HG02870 (cell line): ENCODE data around the gene TPPP2.
"Not testable (repeated sequence)": the region's sequence is repeated elsewhere in the genome, so short reads cannot be mapped to it uniquely, and the experiment has no call there.

Experiments
- ATAC-seq: cut with Tn5 transposase; IDR thresholded peaks from one replicate; pipeline ENCODE4 v1.9.1; 2021; ENCODE audit warnings: mild to moderate bottlenecking, moderate library complexity; ENCODE audit not compliant: unreplicated experiment

TPPP2 gene

GRCh38 chr14:21037156-21037555 is 7.1 kb downstream of the TPPP2 start:
- ATAC-seq = no peak

- no peak for ATAC-seq
Measured at GRCh38 chr14:21038441-21039422, 8.7 kb downstream of the TPPP2 start.

GRCh38 chr14:21039585-21040369 is 9.8 kb downstream of the TPPP2 start:
- ATAC-seq = peak; percentile 78

DNA sequence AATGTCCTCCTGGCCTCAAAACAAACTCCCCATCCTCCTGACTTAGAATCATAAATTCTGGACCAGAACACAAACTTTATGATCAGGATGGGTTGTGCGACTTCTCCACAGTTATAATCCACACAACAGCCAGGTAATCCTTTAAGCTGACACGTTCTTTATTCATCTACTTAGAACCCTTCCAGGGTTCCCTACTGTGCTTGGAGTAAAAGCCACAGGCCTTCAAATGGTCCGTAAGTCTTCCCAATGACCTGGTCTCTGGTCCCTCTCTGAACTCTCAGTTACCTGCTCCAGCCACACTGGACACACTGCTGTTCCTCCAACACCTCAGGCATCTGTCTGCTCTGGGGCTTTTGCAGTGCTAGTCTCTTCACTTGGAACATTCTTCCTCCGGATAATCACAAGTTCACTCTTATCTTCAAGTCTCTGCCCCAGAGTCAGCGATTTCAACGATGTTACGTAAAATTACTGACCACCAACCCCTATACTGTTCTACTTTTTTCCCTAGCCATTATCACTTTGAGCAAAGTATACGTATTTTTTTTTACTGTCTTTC is 10.4 kb downstream of the TPPP2 start:
- ATAC-seq = no peak

- ATAC-seq = not testable (repeated sequence)
Measured at GRCh38 chr14:21040941-21041340, 10.9 kb downstream of the TPPP2 start.

DNA sequence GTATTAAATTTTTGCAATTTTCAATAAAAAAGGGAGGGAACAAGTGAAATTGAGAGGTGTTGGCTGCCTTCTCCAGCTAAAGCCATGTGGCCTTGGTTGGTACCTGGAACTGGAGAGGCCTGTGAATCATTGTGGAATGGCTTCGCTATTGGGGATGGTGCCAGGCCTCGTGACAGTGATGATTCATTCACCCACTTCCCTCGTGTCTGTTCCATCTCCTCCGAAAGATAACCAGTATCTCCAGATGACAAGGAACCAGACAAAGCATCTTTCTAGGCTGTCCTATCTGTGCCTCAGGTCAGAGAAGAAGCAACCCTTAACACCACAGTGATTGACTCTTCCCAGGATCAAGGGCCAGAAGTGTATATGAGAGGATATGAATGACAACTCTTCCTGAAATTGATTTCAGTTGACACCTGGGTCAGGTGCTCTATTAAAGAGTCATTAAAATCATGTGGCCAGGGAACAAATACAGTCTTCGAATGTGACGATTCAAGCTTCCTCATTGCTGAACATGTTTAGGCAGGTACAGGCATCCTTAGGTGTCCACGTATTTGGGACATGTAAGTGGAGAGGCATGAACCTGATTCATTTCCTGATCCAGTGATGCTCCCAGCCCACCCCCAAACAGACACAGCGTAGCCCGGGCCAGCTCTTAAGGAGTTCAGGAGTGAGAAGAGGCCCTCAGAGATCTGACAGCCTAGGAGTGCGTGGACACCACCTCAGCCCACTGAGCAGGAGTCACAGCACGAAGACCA is 11.8 kb downstream of the TPPP2 start, which contains the start of gene RNASE7:
TSS of gene RNASE7 (plus strand) at position 687 of the 758 bp plus-strand sequence. CDS start 631 bp downstream, outside the sequence.
- no peak for ATAC-seq

DNA sequence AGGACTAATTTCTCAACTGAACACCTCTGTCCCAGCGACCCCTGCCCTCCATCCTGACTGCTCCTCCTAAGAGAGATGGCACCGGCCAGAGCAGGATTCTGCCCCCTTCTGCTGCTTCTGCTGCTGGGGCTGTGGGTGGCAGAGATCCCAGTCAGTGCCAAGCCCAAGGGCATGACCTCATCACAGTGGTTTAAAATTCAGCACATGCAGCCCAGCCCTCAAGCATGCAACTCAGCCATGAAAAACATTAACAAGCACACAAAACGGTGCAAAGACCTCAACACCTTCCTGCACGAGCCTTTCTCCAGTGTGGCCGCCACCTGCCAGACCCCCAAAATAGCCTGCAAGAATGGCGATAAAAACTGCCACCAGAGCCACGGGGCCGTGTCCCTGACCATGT is 12.9 kb downstream of the TPPP2 start:
- ATAC-seq = no peak

DNA sequence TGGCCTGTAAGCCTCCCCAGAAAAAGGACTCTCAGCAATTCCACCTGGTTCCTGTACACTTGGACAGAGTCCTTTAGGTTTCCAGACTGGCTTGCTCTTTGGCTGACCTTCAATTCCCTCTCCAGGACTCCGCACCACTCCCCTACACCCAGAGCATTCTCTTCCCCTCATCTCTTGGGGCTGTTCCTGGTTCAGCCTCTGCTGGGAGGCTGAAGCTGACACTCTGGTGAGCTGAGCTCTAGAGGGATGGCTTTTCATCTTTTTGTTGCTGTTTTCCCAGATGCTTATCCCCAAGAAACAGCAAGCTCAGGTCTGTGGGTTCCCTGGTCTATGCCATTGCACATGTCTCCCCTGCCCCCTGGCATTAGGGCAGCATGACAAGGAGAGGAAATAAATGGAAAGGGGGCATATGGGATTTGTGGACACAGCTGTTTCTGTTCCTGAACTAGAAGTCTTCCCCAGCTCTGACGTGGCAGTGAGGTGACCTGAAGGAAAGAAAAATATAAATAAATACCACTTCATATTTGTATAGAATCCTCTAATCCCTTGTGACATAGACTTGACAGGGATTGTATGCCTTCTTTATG is 13.5 kb downstream of the TPPP2 start:
- no peak for ATAC-seq

- ATAC-seq = no peak
Measured at GRCh38 chr14:21043974-21044618, 14.1 kb downstream of the TPPP2 start.

GRCh38 chr14:21047378-21047781 is 17.4 kb downstream of the TPPP2 start:
- no peak for ATAC-seq

DNA sequence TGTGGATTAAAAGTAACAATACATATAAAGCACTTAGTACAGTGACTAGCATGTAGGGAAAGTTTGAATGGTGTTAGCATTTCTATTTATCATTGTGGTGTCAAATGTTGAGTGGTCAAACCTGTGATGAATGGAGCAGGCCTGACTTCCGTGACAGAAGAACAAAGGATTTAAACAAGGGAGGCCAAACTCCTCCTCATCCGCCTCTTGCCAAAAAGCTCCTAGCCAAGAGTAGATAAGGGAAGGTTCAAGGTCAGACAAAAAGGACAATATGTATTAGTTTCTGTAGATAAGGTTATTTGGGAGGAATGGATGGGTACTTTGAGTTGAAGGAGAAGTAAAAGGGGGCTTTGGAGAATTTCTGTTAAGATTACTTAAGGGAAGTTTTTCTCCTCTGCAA is 18.6 kb downstream of the TPPP2 start:
- ATAC-seq = no peak

- no peak for ATAC-seq
Measured at GRCh38 chr14:21049271-21049673, 19.3 kb downstream of the TPPP2 start.

DNA sequence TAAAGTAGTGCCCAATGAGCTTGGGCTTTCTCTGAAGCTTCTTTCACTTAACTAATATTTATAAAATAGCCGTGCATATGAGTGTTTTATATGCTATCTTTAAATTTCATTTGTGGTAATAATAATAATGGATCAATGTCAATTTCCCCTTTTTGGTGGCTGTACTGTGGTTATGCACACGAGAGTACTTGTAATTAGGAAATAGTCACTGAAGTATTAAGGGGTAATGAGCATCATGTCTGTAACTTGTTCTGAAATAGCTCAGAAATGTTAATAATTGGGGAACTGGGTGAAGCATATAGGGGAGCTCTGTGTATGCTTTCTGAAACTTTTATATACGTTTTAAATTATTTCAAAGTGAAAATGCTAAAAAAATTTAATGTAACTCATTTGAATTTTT is 20.6 kb downstream of the TPPP2 start:
- no peak for ATAC-seq

DNA sequence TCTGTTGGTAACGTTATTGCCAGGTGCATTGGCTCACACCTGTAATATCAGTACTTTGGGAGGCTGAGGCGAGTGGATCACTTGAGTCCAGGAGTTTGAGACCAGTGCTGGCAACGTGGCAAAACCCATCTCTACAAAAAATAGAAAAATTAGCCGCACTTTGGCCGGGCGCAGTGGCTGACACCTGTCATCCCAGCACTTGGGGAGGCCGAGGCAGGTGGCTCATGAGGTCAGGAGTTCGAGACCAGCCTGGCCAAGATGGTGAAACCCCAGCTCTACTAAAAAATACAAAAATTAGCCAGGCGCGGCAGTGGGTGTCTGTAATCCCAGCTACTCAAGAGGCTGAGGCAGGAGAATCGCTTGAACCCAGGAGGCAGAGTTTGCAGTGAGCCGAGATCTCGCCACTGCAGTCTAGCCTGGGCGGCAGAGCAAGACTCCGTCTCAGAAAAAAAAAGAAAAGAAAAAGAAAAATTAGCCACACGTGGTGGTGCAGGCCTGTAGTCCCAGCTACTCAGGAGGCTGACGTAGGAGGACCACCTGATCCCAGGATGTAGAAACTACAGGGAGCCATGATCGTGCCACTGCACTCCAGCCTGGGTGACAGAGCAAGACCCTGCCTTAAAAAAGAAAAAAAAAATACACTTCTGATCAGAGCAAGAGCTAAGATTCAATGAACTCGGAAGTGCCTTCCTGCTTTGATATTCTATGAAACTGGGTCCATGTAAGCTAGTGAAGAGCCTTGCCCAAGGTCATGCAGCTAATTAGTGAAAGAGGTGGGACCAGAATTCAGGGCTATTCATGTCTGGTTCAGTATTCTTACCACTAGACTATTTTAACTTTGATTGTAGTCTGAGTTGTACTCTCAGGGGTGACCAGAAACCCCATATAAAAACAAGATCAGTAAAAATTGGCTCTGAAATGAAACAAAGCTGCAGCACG is 23.4 kb downstream of the TPPP2 start:
- no peak for ATAC-seq

DNA sequence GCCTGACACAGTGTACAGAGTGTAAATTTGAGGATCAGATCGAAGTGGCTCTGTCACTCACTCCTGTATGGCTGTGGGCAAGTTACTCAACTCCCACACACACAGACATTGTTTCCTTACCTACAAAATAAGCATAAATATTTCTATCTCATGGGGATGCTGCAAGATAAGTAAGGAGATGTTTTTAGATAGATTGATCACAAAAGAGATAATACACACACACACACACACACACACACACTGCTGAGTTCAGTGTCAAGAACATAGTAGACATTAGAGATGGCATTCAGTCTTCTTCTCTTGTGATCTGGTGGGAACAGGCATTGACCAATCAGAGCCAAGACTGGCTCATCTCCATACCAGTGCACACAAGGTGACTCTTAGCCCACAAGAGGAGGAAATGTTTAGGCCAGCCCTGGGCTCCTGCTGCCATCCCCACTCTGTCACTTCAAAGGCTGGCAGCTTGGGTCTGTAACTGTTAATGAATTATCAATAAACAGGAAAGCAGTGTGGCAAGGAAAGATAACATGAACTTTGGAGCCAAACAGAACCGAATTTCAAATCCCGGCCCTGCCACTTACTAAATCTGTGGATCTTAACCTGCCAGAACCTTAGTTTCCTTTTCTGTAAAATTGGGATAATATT is 24.2 kb downstream of the TPPP2 start:
- no peak for ATAC-seq

GRCh38 chr14:21054768-21055145 is 24.7 kb downstream of the TPPP2 start:
- no peak for ATAC-seq

DNA sequence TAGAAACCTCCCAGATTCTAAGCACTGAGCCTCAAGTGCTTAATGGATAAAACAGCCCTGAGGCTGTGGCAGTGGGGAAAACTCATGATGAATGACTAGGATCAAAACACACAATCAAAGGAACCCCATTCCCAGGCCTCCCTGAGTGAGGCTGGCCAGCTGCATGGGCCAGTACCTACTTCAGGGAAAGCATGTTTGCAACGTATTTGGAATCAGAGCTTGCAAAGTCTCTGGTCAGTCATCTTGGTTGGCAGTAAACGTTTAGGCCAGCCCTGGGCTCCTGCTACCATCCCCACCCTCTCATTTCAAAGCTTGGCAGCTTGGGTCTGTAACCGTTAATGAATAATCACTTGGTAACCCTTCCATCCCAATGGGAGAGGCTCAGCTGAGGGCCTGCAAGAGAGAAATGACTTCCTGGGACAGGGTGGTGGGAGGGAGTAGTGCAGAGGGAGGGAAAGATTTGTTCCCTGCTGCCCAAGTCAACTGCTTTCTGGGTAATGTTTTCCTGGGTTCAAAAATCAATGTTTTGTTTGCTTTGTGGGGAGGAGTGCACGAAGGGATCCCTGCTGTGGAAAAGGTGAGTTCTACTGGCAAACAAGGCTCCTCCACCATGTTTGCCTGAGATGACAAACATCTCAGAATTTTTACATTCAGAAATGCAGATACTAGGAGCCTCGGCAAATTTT is 25.6 kb downstream of the TPPP2 start:
- no peak for ATAC-seq
